22Rv1 (cell line): ENCODE measurements around the gene PRIM1.
A peak's percentile ranks its signal among the peaks of the same experiment; 100 is the strongest.
"Not testable (repeated sequence)": the region's sequence is repeated elsewhere in the genome, so short reads cannot be mapped to it uniquely, and the experiment has no call there.

Experiments
- H3K27ac ChIP-seq: fragments of 450-650 bp; 2 replicates; pipeline ENCODE4 v1.5.1; 2017
- ZFX ChIP-seq: fragments of 450-650 bp; IDR thresholded peaks from 2 replicates; pipeline ENCODE4 v1.6.1; 2017; ENCODE audit warnings: antibody characterized with exemption, borderline replicate concordance
- TF ChIP-seq, protein P1 (sequence below): fragments of 450-650 bp; IDR thresholded peaks from 2 replicates; pipeline ENCODE4 v1.5.1; 2017; ENCODE audit warnings: mild to moderate bottlenecking

PRIM1 gene

DNA sequence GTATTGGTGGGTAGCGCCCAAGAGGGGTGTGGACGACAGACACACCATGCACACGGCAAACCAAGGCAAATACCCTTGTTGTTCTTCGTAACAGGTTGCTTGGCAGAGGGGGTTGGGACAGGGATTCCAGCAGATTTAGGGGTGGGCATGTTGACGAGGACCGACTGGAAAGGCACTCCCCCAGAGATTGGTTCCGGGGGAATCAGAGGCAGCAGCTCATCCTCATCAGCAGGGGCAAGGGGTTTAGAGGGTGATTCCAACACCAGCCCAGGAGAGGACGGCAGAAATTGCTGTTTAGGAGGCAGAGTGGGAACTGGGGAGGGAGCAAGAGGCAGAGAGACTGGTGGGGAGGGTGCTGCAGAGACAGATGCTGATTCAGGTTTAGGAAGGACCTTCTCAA lies 36.3 kb downstream of the PRIM1 start:
- peak overlapping the region; percentile 12; the same call in 1 of the 2 replicates for H3K27ac ChIP-seq
- TF ChIP-seq ZFX: no peak
- TF ChIP-seq, protein P1, sequence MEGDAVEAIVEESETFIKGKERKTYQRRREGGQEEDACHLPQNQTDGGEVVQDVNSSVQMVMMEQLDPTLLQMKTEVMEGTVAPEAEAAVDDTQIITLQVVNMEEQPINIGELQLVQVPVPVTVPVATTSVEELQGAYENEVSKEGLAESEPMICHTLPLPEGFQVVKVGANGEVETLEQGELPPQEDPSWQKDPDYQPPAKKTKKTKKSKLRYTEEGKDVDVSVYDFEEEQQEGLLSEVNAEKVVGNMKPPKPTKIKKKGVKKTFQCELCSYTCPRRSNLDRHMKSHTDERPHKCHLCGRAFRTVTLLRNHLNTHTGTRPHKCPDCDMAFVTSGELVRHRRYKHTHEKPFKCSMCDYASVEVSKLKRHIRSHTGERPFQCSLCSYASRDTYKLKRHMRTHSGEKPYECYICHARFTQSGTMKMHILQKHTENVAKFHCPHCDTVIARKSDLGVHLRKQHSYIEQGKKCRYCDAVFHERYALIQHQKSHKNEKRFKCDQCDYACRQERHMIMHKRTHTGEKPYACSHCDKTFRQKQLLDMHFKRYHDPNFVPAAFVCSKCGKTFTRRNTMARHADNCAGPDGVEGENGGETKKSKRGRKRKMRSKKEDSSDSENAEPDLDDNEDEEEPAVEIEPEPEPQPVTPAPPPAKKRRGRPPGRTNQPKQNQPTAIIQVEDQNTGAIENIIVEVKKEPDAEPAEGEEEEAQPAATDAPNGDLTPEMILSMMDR: no peak

DNA sequence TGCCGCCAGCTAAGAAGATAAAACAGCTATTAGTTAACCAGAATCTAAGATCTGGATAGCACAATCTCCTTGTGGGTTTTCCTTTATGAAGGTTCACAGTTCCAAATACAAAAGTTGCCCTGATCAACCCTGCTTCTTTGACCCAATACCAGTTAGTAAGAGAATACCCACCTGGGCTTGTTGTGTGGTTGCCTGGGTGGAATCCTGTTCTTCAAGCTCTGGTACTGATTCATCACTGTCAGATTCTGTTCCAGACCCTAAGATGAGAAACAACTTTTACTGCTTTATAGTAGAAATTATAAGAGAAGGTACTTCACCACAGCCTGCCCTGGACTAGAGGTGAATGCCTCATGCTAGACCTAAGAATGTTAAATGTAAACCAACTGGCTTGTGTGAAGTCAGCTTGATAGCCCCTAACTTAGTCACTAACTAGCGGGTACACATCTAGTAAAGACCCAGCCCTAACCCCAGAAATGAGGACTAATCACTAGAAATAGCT lies 37.6 kb downstream of the PRIM1 start:
- TF ChIP-seq, protein P1: no peak
- no peak for TF ChIP-seq ZFX
- H3K27ac ChIP-seq: peak overlapping the region; percentile 12; the same call in 1 of the 2 replicates

DNA sequence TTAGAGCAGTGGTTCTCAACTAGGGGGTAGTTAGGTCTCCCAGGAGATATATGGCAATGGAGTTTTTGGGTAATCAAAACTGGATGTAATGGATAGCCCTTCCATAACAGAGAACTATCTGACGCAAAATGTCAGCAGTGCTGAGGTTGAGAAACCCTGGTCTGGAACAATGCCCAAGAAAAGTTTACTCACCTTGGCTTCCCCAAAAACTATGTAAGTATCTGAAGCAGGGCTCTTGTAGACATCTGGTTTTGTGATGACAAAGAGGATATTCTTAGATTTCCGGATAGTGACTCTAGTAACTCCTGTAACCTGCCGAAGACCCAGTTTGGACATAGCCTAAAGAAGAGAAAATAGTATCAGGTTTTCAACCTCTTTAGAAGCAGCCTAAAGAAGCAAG lies 38.8 kb downstream of the PRIM1 start:
- no peak for TF ChIP-seq ZFX
- TF ChIP-seq, protein P1: no peak
- H3K27ac ChIP-seq: no peak overlapping the region

DNA sequence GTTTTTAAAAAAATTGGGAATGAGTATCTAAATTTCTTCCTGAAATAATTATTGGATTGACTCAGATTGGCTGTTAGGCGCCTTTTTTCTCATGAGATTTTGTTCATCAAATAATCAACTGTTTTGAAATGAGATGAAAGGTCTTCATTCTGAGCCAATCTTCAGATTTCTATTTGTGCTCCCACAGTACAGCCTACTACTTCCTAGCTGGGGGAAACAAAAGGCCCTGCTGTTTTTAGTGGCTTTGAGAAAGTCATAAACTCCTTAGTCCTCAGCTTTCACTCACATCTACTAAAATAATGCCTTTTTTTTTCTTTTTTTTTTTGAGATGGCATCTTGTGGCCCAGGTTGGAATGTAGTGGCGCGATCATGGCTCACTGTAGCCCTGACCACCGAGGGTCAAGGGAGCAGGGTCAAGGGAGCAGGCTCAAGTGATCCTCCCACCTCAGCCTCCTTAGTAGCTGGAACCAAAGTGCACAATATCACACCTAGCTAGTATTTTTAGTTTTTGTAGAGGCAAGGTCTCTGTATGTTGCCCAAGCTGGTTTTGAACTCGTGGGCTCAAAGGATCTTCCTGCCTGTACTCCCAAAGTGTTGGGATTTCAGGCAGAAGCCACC lies 42.3 kb downstream of the PRIM1 start:
- H3K27ac ChIP-seq: peak overlapping the region; percentile 47; the same call in 1 of the 2 replicates
- no peak for TF ChIP-seq ZFX
- TF ChIP-seq, protein P1: no peak

DNA sequence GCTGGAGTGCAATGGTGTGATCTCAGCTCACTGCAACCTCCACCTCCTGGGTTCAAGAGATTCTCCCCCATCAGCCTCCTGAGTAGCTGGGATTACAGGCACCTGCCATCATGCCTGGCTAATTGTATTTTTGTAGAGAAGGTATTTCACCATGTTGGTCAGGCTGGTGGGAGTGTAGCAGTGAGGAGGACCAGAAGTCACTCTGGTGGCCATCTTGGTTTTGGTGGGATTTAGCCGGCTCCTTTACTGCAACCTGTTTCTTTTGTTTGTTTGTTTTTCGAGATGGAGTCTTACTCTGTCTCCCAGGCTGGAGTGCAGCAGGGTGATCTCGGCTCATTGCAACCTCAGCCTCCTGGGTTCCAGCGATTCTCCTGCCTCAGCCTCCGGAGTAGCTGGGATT lies 47.6 kb downstream of the PRIM1 start:
- not testable (repeated sequence) for H3K27ac ChIP-seq

DNA sequence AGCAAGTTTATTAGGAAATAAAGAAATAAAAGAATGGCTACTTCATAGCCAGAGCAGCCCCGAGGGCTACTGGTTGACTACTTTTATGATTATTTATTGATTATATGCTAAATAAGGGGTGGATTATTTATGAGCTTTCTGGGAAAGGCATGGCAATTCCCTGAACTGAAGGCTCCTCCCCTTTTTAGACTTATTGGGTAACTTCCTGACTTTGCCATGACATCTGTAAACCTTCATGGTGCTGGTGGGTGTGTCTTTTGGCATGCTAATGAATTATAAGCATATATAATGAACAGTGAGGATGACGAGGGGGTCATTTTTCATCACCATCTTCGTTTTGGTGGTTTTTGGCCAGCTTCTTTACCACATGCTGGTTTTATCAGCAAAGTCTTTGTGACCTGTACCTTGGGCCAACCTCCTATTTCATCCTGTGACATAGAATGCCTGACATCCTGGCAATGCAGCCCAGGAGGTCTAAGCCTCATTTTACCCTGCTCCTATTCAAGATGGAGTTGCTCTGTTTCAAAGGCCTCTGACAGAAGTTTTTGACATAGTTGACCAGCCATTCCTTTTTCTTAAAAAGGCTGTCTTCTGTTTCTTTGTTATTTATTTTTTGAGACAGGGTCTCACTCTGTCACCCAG lies 53.0 kb downstream of the PRIM1 start:
- H3K27ac ChIP-seq: no peak overlapping the region
- TF ChIP-seq ZFX: no peak
- TF ChIP-seq, protein P1: no peak

DNA sequence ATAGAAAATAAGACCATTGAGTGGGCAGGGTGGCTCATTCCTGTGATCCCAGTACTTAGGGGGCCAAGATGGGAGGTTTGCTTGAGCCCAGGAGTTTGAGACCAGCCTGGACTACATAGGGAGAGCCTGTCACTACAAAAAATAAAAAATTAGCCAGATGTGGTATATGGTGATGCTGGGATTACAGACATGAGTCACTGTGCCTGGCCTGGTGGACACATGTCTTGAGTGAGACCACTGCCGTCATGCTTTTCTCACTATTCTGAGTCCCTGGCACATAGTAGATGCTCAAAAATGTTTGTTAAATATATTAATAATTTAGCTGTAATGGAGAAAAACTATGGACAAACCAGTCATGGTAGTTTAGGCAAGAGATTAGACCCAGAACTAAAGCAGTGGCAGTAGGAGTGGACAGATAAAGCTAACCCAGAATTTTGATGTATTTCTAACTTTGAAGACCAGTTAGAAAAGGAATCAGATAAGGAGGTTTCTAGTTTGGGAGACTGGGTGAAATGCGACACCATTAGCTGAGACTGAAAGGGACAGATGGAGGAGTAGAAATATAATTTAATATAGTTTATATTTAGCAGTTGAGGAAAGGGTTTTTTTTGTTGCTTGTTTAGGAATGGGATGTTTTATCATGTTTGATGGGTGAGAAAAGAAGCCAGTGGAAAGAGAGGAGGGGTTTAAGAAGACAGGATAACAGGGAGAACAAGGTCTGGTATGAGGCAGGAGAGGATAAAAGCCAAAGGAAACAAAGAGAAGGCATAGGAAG lies 56.6 kb downstream of the PRIM1 start:
- no peak overlapping the region for H3K27ac ChIP-seq
- TF ChIP-seq, protein P1: no peak
- no peak for TF ChIP-seq ZFX
